ENCODE measurements around the gene IQGAP2.

The IQGAP2 gene

DNA sequence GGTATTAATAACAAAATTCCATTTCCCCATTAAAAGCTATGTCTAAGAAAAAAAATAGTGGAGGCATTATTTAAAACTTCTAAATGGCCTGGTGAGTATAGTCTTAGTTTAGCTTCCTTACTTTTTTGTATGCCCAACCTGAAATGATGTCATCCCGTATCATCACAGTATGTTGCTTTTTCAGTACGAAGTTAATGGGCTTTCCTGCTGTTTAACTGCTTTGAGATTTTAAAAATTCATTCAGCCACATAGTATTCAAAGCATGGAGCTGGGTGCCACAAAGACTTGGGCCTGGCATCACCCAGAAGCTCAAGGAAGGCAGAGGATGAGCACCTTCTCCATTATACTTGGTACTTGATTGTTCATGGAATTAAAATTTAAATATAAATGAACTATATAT is 212.7 kb downstream of the IQGAP2 start:
- Histone ChIP-seq H3K9ac (ENCODE audit: low read depth, low read length, poor library complexity, severe bottlenecking) (no peak overlapping the region), H3K4me2 (ENCODE audit: low read depth, low read length, poor library complexity, severe bottlenecking) (no peak overlapping the region), H3K4me1 (ENCODE audit: insufficient read depth, low read length, poor library complexity, severe bottlenecking) (peaks cover 9% of the 10 kb centered on the region), H3K9me3 (ENCODE audit: insufficient read depth, low read depth, low read length) (no peaks in the 10 kb centered on the region), H3K27me3 (ENCODE audit: insufficient read depth, low read length, poor library complexity, severe bottlenecking) (no peaks in the 10 kb centered on the region), H3K9me2 (replicated peaks; ENCODE audit: low read depth, low read length) (no peaks in the 10 kb centered on the region), H3K36me3 (ENCODE audit: insufficient read depth, low read length) (peaks cover 32% of the 10 kb centered on the region; the same call in 1 of the 2 replicates), H2AFZ (ENCODE audit: low read length) (no peak overlapping the region), H3K4me3 (ENCODE audit: low read length, poor library complexity, severe bottlenecking) (no peak overlapping the region), H4K20me1 (ENCODE audit: insufficient read depth, low read length, poor library complexity, severe bottlenecking) (no peaks in the 10 kb centered on the region), H3F3A (ENCODE audit: low read depth) (no peaks in the 10 kb centered on the region), H3K79me2 (ENCODE audit: insufficient read depth, low read length) (no peaks in the 10 kb centered on the region)
- no peak for TF ChIP-seq CTCF (conservative IDR thresholded peaks at IDR 0.05; ENCODE audit: low read length)
- no peak for TF ChIP-seq EZH2phosphoT487 (IDR thresholded peaks at IDR 0.05; ENCODE audit: borderline replicate concordance)

- Histone ChIP-seq H3F3A (ENCODE audit: low read depth) (no peaks in the 10 kb centered on the region), H3K27me3 (ENCODE audit: insufficient read depth, low read length, poor library complexity, severe bottlenecking) (no peaks in the 10 kb centered on the region), H3K4me3 (ENCODE audit: low read length, poor library complexity, severe bottlenecking) (no peak overlapping the region), H3K9me3 (ENCODE audit: insufficient read depth, low read depth, low read length) (no peaks in the 10 kb centered on the region), H2AFZ (ENCODE audit: low read length) (no peak overlapping the region), H3K9ac (ENCODE audit: low read depth, low read length, poor library complexity, severe bottlenecking) (no peak overlapping the region), H3K36me3 (ENCODE audit: insufficient read depth, low read length) (peaks cover 27% of the 10 kb centered on the region; the same call in 1 of the 2 replicates), H3K79me2 (ENCODE audit: insufficient read depth, low read length) (no peaks in the 10 kb centered on the region), H3K9me2 (replicated peaks; ENCODE audit: low read depth, low read length) (no peaks in the 10 kb centered on the region), H4K20me1 (ENCODE audit: insufficient read depth, low read length, poor library complexity, severe bottlenecking) (no peaks in the 10 kb centered on the region), H3K4me1 (ENCODE audit: insufficient read depth, low read length, poor library complexity, severe bottlenecking) (peaks cover 14% of the 10 kb centered on the region), H3K4me2 (ENCODE audit: low read depth, low read length, poor library complexity, severe bottlenecking) (no peak overlapping the region)
- no peak for TF ChIP-seq EZH2phosphoT487 (IDR thresholded peaks at IDR 0.05; ENCODE audit: borderline replicate concordance)
Observed at GRCh38 chr5:76616206-76616605, 213.1 kb downstream of the IQGAP2 start.

GRCh38 chr5:76617229-76617628 is 214.1 kb downstream of the IQGAP2 start:
- Histone ChIP-seq H3K4me2 (ENCODE audit: low read depth, low read length, poor library complexity, severe bottlenecking) (no peak overlapping the region), H3K27me3 (ENCODE audit: insufficient read depth, low read length, poor library complexity, severe bottlenecking) (no peaks in the 10 kb centered on the region), H3K9ac (ENCODE audit: low read depth, low read length, poor library complexity, severe bottlenecking) (no peak overlapping the region), H3K4me1 (ENCODE audit: insufficient read depth, low read length, poor library complexity, severe bottlenecking) (peaks cover 24% of the 10 kb centered on the region), H4K20me1 (ENCODE audit: insufficient read depth, low read length, poor library complexity, severe bottlenecking) (no peaks in the 10 kb centered on the region), H2AFZ (ENCODE audit: low read length) (no peak overlapping the region), H3K9me3 (ENCODE audit: insufficient read depth, low read depth, low read length) (no peaks in the 10 kb centered on the region), H3K36me3 (ENCODE audit: insufficient read depth, low read length) (peaks cover 19% of the 10 kb centered on the region; the same call in 1 of the 2 replicates), H3K79me2 (ENCODE audit: insufficient read depth, low read length) (no peaks in the 10 kb centered on the region), H3K9me2 (replicated peaks; ENCODE audit: low read depth, low read length) (no peaks in the 10 kb centered on the region), H3K4me3 (ENCODE audit: low read length, poor library complexity, severe bottlenecking) (no peak overlapping the region), H3F3A (ENCODE audit: low read depth) (no peaks in the 10 kb centered on the region)
- TF ChIP-seq CTCF (conservative IDR thresholded peaks at IDR 0.05; ENCODE audit: low read length) (no peak), EZH2phosphoT487 (IDR thresholded peaks at IDR 0.05; ENCODE audit: borderline replicate concordance) (no peak)

GRCh38 chr5:76617675-76618074 is 214.6 kb downstream of the IQGAP2 start:
- Histone ChIP-seq H3K9ac (ENCODE audit: low read depth, low read length, poor library complexity, severe bottlenecking) (no peak overlapping the region), H3K4me2 (ENCODE audit: low read depth, low read length, poor library complexity, severe bottlenecking) (no peak overlapping the region), H2AFZ (ENCODE audit: low read length) (no peak overlapping the region), H4K20me1 (ENCODE audit: insufficient read depth, low read length, poor library complexity, severe bottlenecking) (no peaks in the 10 kb centered on the region), H3K27me3 (ENCODE audit: insufficient read depth, low read length, poor library complexity, severe bottlenecking) (no peaks in the 10 kb centered on the region), H3K4me3 (ENCODE audit: low read length, poor library complexity, severe bottlenecking) (no peak overlapping the region), H3K9me2 (replicated peaks; ENCODE audit: low read depth, low read length) (no peaks in the 10 kb centered on the region), H3K4me1 (ENCODE audit: insufficient read depth, low read length, poor library complexity, severe bottlenecking) (peaks cover 28% of the 10 kb centered on the region), H3K79me2 (ENCODE audit: insufficient read depth, low read length) (no peaks in the 10 kb centered on the region), H3K9me3 (ENCODE audit: insufficient read depth, low read depth, low read length) (no peaks in the 10 kb centered on the region), H3K36me3 (ENCODE audit: insufficient read depth, low read length) (peaks cover 19% of the 10 kb centered on the region; the same call in 1 of the 2 replicates), H3F3A (ENCODE audit: low read depth) (0 out of 2 replicates have a peak, but pooled peaks cover 2% of the 10 kb centered on the region)
- TF ChIP-seq CTCF (conservative IDR thresholded peaks at IDR 0.05; ENCODE audit: low read length) = no peak
- no peak for TF ChIP-seq EZH2phosphoT487 (IDR thresholded peaks at IDR 0.05; ENCODE audit: borderline replicate concordance)
